ENCODE data around the gene LAMB1. TPM values are rescaled to one million over a fixed set of nuclear protein-coding genes. Genes with fewer than 3 reads are reported as not detected.
A peak's percentile ranks its signal among the peaks of the same experiment; 100 is the strongest.

The LAMB1 gene
- total and polyA plus RNA-seq, 4 donors, result 95.9 to 285 (median 173) TPM

DNA sequence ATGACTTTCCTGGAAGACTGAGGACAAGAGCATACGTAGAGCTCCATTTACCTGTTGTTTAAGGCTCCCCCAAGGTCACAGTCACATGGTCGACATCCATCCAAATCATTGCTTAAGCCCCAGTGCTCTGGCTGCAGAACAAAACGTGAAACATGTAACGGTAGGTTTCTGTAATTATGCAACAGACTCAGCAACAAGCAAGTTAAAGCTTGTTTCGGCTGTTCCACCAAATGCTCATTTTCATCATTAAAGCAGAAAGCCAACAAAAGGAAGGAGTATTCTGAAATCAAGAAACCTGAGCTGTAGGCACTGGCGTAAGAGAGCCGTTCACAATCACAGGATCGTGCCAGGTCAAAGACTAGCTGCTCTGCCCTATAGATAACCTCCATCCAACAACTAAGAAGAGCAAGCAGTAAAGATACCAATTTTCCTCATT, 30.0 kb downstream of the LAMB1 start:
- Histone ChIP-seq H3K36me3 (ENCODE audit: control insufficient read depth in 4 of 4, insufficient read depth in 4 of 4, low read length in 4 of 4) (peaks cover 2 to 51% (median 23%) of the 10 kb centered on the region in 4 donors), H3K27me3 (ENCODE audit: control insufficient read depth in 3 of 3, insufficient read depth in 3 of 3, low read length in 2 of 3) (no peaks in the 10 kb centered on the region), H3K4me3 (no peak overlapping the region), H3K9ac (ENCODE audit: insufficient read depth in 1 of 2, low read length in 2 of 2) (no peak overlapping the region), H3K9me3 (ENCODE audit: control insufficient read depth in 4 of 4, insufficient read depth in 3 of 4, low read length in 3 of 4) (no peaks in the 10 kb centered on the region), H3K27ac (ENCODE audit: low read depth in 1 of 2, low read length in 1 of 2) (peak overlapping the region; percentile 20 to 35), H3K4me1 (ENCODE audit: control insufficient read depth in 5 of 5, insufficient read depth in 5 of 5, low read length in 5 of 5) (peaks cover 0 to 23% (median 15%) of the 10 kb centered on the region in 5 donors)
- peak in 1 of 3 donors; percentile 37 for DNase-seq
- no peak for ATAC-seq (ENCODE audit: insufficient read depth, low FRiP score)
- WGBS, 2 donors, result 75 to 79% methylated on average over 8 of the region's 8 CpGs
- TF ChIP-seq, protein P1, sequence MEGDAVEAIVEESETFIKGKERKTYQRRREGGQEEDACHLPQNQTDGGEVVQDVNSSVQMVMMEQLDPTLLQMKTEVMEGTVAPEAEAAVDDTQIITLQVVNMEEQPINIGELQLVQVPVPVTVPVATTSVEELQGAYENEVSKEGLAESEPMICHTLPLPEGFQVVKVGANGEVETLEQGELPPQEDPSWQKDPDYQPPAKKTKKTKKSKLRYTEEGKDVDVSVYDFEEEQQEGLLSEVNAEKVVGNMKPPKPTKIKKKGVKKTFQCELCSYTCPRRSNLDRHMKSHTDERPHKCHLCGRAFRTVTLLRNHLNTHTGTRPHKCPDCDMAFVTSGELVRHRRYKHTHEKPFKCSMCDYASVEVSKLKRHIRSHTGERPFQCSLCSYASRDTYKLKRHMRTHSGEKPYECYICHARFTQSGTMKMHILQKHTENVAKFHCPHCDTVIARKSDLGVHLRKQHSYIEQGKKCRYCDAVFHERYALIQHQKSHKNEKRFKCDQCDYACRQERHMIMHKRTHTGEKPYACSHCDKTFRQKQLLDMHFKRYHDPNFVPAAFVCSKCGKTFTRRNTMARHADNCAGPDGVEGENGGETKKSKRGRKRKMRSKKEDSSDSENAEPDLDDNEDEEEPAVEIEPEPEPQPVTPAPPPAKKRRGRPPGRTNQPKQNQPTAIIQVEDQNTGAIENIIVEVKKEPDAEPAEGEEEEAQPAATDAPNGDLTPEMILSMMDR (IDR thresholded peaks at IDR 0.05; ENCODE audit: control extremely low read depth, extremely low read depth), result no peak

DNA sequence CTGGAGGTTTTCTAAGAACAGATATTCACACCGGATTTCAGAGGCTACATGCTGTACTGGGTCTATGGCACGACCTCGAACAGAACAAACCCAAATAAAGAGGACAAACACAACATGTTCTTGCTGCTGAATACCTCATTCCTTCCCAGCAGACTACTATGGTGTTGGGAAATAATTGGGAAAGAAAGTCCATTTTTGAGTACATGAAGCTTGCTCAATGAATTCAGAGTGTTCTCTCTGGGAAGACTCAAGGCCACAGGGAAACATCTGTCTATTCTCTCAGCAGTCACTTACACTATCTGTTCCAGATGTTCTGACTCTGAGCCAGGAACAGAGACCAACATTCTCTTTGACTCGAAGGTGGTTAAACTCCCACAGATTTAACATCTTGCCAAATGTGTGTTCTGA, 30.9 kb downstream of the LAMB1 start:
- Histone ChIP-seq H3K27ac (ENCODE audit: low read depth in 1 of 2, low read length in 1 of 2) (peak overlapping the region in 1 of 2 donors; percentile 33), H3K9me3 (ENCODE audit: control insufficient read depth in 4 of 4, insufficient read depth in 3 of 4, low read length in 3 of 4) (no peaks in the 10 kb centered on the region), H3K9ac (ENCODE audit: insufficient read depth in 1 of 2, low read length in 2 of 2) (no peak overlapping the region), H3K27me3 (ENCODE audit: control insufficient read depth in 3 of 3, insufficient read depth in 3 of 3, low read length in 2 of 3) (no peaks in the 10 kb centered on the region), H3K36me3 (ENCODE audit: control insufficient read depth in 4 of 4, insufficient read depth in 4 of 4, low read length in 4 of 4) (peaks cover 2 to 47% (median 21%) of the 10 kb centered on the region in 4 donors), H3K4me3 (no peak overlapping the region), H3K4me1 (ENCODE audit: control insufficient read depth in 5 of 5, insufficient read depth in 5 of 5, low read length in 5 of 5) (peaks cover 2 to 23% (median 19%) of the 10 kb centered on the region in 5 donors)
- DNase-seq (peak; percentile 44 to 93 (median 93)), ATAC-seq (ENCODE audit: insufficient read depth, low FRiP score) (peak; percentile 55)
- WGBS, 2 donors, result 66 to 81% methylated on average over 4 of the region's 4 CpGs
- TF ChIP-seq, protein P1 (IDR thresholded peaks at IDR 0.05; ENCODE audit: control extremely low read depth, extremely low read depth), result no peak

DNA sequence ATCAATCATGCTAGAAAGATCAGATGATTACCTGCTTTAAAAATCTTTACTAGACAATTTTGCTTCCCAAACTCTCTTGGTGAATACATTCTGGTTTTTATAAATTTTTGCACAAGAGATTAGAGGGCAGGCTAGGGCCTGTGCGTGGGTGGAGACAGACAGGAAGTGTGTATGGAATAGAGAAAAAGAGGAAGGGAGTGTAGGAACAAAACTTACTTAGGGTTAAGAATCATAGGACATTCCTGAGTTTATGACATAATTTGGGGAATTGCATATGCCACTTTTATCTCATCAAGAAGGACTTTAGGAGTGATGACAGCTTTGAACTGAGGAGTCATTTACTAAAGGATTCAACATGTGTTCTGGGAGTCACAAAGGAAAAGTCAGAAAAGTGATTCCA, 31.3 kb downstream of the LAMB1 start:
- H3K27ac ChIP-seq (ENCODE audit: low read depth in 1 of 2, low read length in 1 of 2), result peak overlapping the region in 1 of 2 donors; percentile 77
- H3K4me3 ChIP-seq, result no peak overlapping the region
- 33 to 52% methylated on average over 1 of the region's 1 CpG for WGBS, 2 donors
- ATAC-seq (ENCODE audit: insufficient read depth, low FRiP score), result peak; percentile 45
- H3K27me3 ChIP-seq (ENCODE audit: control insufficient read depth in 3 of 3, insufficient read depth in 3 of 3, low read length in 2 of 3), result no peaks in the 10 kb centered on the region
- H3K4me1 ChIP-seq (ENCODE audit: control insufficient read depth in 5 of 5, insufficient read depth in 5 of 5, low read length in 5 of 5), result peaks cover 2 to 23% (median 20%) of the 10 kb centered on the region in 5 donors
- TF ChIP-seq, protein P1 (IDR thresholded peaks at IDR 0.05; ENCODE audit: control extremely low read depth, extremely low read depth), result no peak
- DNase-seq, result no peak
- H3K9me3 ChIP-seq (ENCODE audit: control insufficient read depth in 4 of 4, insufficient read depth in 3 of 4, low read length in 3 of 4), result no peaks in the 10 kb centered on the region
- peaks cover 0 to 49% (median 21%) of the 10 kb centered on the region in 4 donors for H3K36me3 ChIP-seq (ENCODE audit: control insufficient read depth in 4 of 4, insufficient read depth in 4 of 4, low read length in 4 of 4)
- H3K9ac ChIP-seq (ENCODE audit: insufficient read depth in 1 of 2, low read length in 2 of 2), result no peak overlapping the region

DNA sequence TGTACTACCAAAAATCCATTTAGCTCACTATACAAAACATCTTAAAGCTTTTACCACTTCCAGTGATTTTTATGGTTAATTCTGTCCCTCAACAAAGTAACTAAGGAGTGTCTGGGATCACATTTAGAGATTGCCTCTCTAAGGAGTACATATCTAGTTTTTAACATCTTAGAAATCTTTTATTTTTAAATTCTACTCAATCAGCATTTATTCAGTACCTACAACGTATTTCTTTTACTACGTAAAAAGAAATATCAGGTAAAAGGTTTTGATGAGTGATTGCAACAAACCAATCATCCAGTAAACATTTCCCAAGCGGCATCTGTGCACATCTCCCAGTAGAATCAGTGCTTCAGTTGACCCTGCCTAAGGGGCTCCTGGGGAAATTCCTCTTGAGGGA, 31.9 kb downstream of the LAMB1 start:
- Histone ChIP-seq H3K4me1 (ENCODE audit: control insufficient read depth in 5 of 5, insufficient read depth in 5 of 5, low read length in 5 of 5) (peaks cover 2 to 23% (median 20%) of the 10 kb centered on the region in 5 donors), H3K4me3 (no peak overlapping the region), H3K27me3 (ENCODE audit: control insufficient read depth in 3 of 3, insufficient read depth in 3 of 3, low read length in 2 of 3) (no peaks in the 10 kb centered on the region), H3K9me3 (ENCODE audit: control insufficient read depth in 4 of 4, insufficient read depth in 3 of 4, low read length in 3 of 4) (no peaks in the 10 kb centered on the region), H3K27ac (ENCODE audit: low read depth in 1 of 2, low read length in 1 of 2) (peak overlapping the region in 1 of 2 donors; percentile 77), H3K9ac (ENCODE audit: insufficient read depth in 1 of 2, low read length in 2 of 2) (no peak overlapping the region), H3K36me3 (ENCODE audit: control insufficient read depth in 4 of 4, insufficient read depth in 4 of 4, low read length in 4 of 4) (peaks cover 0 to 48% (median 19%) of the 10 kb centered on the region in 4 donors)
- ATAC-seq (ENCODE audit: insufficient read depth, low FRiP score), result no peak
- TF ChIP-seq, protein P1 (IDR thresholded peaks at IDR 0.05; ENCODE audit: control extremely low read depth, extremely low read depth), result no peak
- DNase-seq, result no peak
- WGBS, 2 donors, result 90 to 96% methylated on average over 3 of the region's 3 CpGs

All from lung (tissue), 12 donors.